GM23338 (cell line): ENCODE results near the gene KCNK5.

Experiments
- EZH2 ChIP-seq: fragments of 200-600 bp; sonication (generic); IDR thresholded peaks from one replicate; pipeline ENCODE4 v1.8.0; 2017; ENCODE audit warnings: antibody characterized with exemption, mild to moderate bottlenecking, low read depth; ENCODE audit not compliant: unreplicated experiment
- NANOG ChIP-seq: IDR thresholded peaks from 2 replicates; pipeline ENCODE4 v1.6.1; 2016; ENCODE audit warnings: antibody characterized with exemption, borderline replicate concordance
- POLR2AphosphoS5 ChIP-seq: IDR thresholded peaks from 2 replicates; pipeline ENCODE4 v1.6.1; 2016; ENCODE audit warnings: antibody characterized with exemption, low read depth
- STAT1 ChIP-seq: IDR thresholded peaks from one replicate; pipeline ENCODE4 v1.6.1; 2016; ENCODE audit warnings: antibody characterized with exemption; ENCODE audit not compliant: unreplicated experiment
- TF ChIP-seq, protein P1 (sequence below), 2 experiments: fragments of 200-600 bp in 1 of 2; sonication (generic) in 1 of 2; conservative IDR thresholded peaks; 2 replicates each; pipeline versions ENCODE4 v1.5.1 to v1.6.1; 2016 to 2017; ENCODE audit warnings: antibody characterized with exemption in 2 of 2, low read depth in 2 of 2, mild to moderate bottlenecking in 2 of 2, moderate library complexity in 1 of 2
- TF ChIP-seq, protein P2 (sequence below): IDR thresholded peaks from 2 replicates; pipeline ENCODE4 v1.6.1; 2016; ENCODE audit warnings: antibody characterized with exemption
- TF ChIP-seq, protein P3 (sequence below): fragments of 250-450 bp; sonication (Bioruptor Pico); IDR thresholded peaks from 2 replicates; pipeline ENCODE4 v1.5.0; 2020; ENCODE audit warnings: mild to moderate bottlenecking, moderate library complexity

DNA sequence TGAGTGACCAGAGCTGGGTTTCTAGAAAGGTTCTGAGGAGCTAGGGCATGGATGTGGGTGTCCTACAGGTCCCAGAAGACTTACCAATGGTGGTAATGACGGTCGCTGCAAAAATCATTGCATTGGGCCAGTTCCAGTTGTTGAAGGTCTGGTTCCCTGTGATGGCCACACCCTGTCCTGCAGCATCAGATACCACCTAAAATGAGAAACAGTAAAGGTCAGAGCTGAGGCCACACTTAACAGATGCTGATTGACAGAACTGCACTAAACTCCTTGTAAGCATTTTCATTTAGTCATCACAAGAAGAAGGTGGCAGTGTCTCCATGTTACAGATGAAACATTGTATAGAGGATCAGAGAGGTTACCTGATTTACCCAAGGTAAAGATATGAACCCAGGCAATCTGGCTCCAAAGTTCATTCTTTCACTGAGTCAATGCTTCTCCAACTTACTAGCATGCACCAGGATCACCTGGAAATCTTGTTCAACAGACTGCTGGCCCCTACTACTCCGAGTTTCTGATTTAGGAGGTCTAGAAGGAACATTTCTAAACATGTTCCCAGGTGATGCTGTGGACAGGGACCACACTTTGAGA is 33.4 kb downstream of the KCNK5 start:
- TF ChIP-seq, protein P1, sequence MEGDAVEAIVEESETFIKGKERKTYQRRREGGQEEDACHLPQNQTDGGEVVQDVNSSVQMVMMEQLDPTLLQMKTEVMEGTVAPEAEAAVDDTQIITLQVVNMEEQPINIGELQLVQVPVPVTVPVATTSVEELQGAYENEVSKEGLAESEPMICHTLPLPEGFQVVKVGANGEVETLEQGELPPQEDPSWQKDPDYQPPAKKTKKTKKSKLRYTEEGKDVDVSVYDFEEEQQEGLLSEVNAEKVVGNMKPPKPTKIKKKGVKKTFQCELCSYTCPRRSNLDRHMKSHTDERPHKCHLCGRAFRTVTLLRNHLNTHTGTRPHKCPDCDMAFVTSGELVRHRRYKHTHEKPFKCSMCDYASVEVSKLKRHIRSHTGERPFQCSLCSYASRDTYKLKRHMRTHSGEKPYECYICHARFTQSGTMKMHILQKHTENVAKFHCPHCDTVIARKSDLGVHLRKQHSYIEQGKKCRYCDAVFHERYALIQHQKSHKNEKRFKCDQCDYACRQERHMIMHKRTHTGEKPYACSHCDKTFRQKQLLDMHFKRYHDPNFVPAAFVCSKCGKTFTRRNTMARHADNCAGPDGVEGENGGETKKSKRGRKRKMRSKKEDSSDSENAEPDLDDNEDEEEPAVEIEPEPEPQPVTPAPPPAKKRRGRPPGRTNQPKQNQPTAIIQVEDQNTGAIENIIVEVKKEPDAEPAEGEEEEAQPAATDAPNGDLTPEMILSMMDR (conservative IDR thresholded peaks at IDR 0.05; ENCODE audit: low read depth in 2 of 2): no peak
- TF ChIP-seq NANOG: no peak
- TF ChIP-seq POLR2AphosphoS5: no peak
- no peak for TF ChIP-seq EZH2
- TF ChIP-seq, protein P2, sequence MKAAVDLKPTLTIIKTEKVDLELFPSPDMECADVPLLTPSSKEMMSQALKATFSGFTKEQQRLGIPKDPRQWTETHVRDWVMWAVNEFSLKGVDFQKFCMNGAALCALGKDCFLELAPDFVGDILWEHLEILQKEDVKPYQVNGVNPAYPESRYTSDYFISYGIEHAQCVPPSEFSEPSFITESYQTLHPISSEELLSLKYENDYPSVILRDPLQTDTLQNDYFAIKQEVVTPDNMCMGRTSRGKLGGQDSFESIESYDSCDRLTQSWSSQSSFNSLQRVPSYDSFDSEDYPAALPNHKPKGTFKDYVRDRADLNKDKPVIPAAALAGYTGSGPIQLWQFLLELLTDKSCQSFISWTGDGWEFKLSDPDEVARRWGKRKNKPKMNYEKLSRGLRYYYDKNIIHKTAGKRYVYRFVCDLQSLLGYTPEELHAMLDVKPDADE: no peak
- no peak for TF ChIP-seq STAT1
- TF ChIP-seq, protein P3, sequence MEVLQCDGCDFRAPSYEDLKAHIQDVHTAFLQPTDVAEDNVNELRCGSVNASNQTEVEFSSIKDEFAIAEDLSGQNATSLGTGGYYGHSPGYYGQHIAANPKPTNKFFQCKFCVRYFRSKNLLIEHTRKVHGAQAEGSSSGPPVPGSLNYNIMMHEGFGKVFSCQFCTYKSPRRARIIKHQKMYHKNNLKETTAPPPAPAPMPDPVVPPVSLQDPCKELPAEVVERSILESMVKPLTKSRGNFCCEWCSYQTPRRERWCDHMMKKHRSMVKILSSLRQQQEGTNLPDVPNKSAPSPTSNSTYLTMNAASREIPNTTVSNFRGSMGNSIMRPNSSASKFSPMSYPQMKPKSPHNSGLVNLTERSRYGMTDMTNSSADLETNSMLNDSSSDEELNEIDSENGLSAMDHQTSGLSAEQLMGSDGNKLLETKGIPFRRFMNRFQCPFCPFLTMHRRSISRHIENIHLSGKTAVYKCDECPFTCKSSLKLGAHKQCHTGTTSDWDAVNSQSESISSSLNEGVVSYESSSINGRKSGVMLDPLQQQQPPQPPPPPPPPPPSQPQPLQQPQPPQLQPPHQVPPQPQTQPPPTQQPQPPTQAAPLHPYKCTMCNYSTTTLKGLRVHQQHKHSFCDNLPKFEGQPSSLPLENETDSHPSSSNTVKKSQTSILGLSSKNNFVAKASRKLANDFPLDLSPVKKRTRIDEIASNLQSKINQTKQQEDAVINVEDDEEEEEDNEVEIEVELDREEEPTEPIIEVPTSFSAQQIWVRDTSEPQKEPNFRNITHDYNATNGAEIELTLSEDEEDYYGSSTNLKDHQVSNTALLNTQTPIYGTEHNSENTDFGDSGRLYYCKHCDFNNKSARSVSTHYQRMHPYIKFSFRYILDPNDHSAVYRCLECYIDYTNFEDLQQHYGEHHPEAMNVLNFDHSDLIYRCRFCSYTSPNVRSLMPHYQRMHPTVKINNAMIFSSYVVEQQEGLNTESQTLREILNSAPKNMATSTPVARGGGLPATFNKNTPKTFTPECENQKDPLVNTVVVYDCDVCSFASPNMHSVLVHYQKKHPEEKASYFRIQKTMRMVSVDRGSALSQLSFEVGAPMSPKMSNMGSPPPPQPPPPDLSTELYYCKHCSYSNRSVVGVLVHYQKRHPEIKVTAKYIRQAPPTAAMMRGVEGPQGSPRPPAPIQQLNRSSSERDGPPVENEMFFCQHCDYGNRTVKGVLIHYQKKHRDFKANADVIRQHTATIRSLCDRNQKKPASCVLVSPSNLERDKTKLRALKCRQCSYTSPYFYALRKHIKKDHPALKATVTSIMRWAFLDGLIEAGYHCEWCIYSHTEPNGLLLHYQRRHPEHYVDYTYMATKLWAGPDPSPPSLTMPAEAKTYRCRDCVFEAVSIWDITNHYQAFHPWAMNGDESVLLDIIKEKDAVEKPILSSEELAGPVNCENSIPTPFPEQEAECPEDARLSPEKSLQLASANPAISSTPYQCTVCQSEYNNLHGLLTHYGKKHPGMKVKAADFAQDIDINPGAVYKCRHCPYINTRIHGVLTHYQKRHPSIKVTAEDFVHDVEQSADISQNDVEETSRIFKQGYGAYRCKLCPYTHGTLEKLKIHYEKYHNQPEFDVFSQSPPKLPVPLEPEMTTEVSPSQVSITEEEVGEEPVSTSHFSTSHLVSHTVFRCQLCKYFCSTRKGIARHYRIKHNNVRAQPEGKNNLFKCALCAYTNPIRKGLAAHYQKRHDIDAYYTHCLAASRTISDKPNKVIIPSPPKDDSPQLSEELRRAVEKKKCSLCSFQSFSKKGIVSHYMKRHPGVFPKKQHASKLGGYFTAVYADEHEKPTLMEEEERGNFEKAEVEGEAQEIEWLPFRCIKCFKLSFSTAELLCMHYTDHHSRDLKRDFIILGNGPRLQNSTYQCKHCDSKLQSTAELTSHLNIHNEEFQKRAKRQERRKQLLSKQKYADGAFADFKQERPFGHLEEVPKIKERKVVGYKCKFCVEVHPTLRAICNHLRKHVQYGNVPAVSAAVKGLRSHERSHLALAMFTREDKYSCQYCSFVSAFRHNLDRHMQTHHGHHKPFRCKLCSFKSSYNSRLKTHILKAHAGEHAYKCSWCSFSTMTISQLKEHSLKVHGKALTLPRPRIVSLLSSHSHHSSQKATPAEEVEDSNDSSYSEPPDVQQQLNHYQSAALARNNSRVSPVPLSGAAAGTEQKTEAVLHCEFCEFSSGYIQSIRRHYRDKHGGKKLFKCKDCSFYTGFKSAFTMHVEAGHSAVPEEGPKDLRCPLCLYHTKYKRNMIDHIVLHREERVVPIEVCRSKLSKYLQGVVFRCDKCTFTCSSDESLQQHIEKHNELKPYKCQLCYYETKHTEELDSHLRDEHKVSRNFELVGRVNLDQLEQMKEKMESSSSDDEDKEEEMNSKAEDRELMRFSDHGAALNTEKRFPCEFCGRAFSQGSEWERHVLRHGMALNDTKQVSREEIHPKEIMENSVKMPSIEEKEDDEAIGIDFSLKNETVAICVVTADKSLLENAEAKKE: no peak
